Neuron (in vitro differentiated cells): ENCODE data around the gene EZR.

Source experiments
- H2AFZ ChIP-seq: one replicate; pipeline ENCODE4 v1.6.1; 2013; ENCODE audit warnings: low read depth, mild to moderate bottlenecking, inconsistent platforms, low read length, moderate library complexity
- H3K27me3 ChIP-seq: one replicate; pipeline ENCODE4 v1.6.1; 2013; ENCODE audit warnings: low read length; ENCODE audit not compliant: insufficient read depth
- H3K36me3 ChIP-seq: one replicate; pipeline ENCODE4 v1.6.1; 2013; ENCODE audit warnings: low read length; ENCODE audit not compliant: insufficient read depth
- H3K4me1 ChIP-seq: one replicate; pipeline ENCODE4 v1.6.1; 2013; ENCODE audit warnings: low read length; ENCODE audit not compliant: insufficient read depth
- H3K4me3 ChIP-seq: 2 replicates; pipeline ENCODE4 v1.5.1; 2013; ENCODE audit warnings: mild to moderate bottlenecking, low read length, moderate library complexity
- H3K9me3 ChIP-seq: one replicate; pipeline ENCODE4 v1.6.1; 2013; ENCODE audit warnings: low read length

EZR gene

GRCh38 chr6:158780246-158780884, 38.8 kb downstream of the EZR start:
- no peak overlapping the region for H3K4me3 ChIP-seq
- H3K9me3 ChIP-seq: no peaks in the 10 kb centered on the region
- peaks cover 51% of the 10 kb centered on the region for H3K36me3 ChIP-seq
- H2AFZ ChIP-seq: no peak overlapping the region
- no peaks in the 10 kb centered on the region for H3K4me1 ChIP-seq
- H3K27me3 ChIP-seq: no peaks in the 10 kb centered on the region

GRCh38 chr6:158778005-158778527, 41.1 kb downstream of the EZR start:
- H3K4me3 ChIP-seq: no peak overlapping the region
- peaks cover 41% of the 10 kb centered on the region for H3K36me3 ChIP-seq
- H3K4me1 ChIP-seq: no peaks in the 10 kb centered on the region
- no peak overlapping the region for H2AFZ ChIP-seq
- H3K9me3 ChIP-seq: no peaks in the 10 kb centered on the region
- no peaks in the 10 kb centered on the region for H3K27me3 ChIP-seq

- no peaks in the 10 kb centered on the region for H3K4me1 ChIP-seq
- no peaks in the 10 kb centered on the region for H3K27me3 ChIP-seq
- no peaks in the 10 kb centered on the region for H3K9me3 ChIP-seq
- H3K36me3 ChIP-seq: peaks cover 37% of the 10 kb centered on the region
- no peak overlapping the region for H3K4me3 ChIP-seq
- no peak overlapping the region for H2AFZ ChIP-seq
Measured at GRCh38 chr6:158777510-158777909, 41.7 kb downstream of the EZR start.

- no peaks in the 10 kb centered on the region for H3K27me3 ChIP-seq
- peaks cover 37% of the 10 kb centered on the region for H3K36me3 ChIP-seq
- no peak overlapping the region for H2AFZ ChIP-seq
- H3K4me1 ChIP-seq: no peaks in the 10 kb centered on the region
- no peaks in the 10 kb centered on the region for H3K9me3 ChIP-seq
- no peak overlapping the region for H3K4me3 ChIP-seq
Measured at GRCh38 chr6:158776737-158777136, 42.4 kb downstream of the EZR start.

GRCh38 chr6:158775832-158776231, 43.3 kb downstream of the EZR start:
- H3K4me1 ChIP-seq: no peaks in the 10 kb centered on the region
- H3K27me3 ChIP-seq: no peaks in the 10 kb centered on the region
- H3K9me3 ChIP-seq: peaks cover 1% of the 10 kb centered on the region
- no peak overlapping the region for H3K4me3 ChIP-seq
- no peak overlapping the region for H2AFZ ChIP-seq
- peaks cover 46% of the 10 kb centered on the region for H3K36me3 ChIP-seq

- H2AFZ ChIP-seq: no peak overlapping the region
- no peaks in the 10 kb centered on the region for H3K27me3 ChIP-seq
- H3K9me3 ChIP-seq: peaks cover 1% of the 10 kb centered on the region
- H3K36me3 ChIP-seq: peaks cover 56% of the 10 kb centered on the region
- H3K4me1 ChIP-seq: no peaks in the 10 kb centered on the region
- H3K4me3 ChIP-seq: no peak overlapping the region
Measured at GRCh38 chr6:158774717-158775449, 44.3 kb downstream of the EZR start.

- peaks cover 1% of the 10 kb centered on the region for H3K9me3 ChIP-seq
- no peak overlapping the region for H3K4me3 ChIP-seq
- no peaks in the 10 kb centered on the region for H3K27me3 ChIP-seq
- H3K36me3 ChIP-seq: peaks cover 64% of the 10 kb centered on the region
- H3K4me1 ChIP-seq: no peaks in the 10 kb centered on the region
- H2AFZ ChIP-seq: no peak overlapping the region
Measured at GRCh38 chr6:158773581-158774449, 45.4 kb downstream of the EZR start.

- Histone ChIP-seq H3K36me3 (peaks cover 71% of the 10 kb centered on the region), H2AFZ (no peak overlapping the region), H3K4me1 (no peaks in the 10 kb centered on the region), H3K4me3 (no peak overlapping the region), H3K9me3 (peaks cover 1% of the 10 kb centered on the region), H3K27me3 (no peaks in the 10 kb centered on the region)
Measured at GRCh38 chr6:158772851-158773371, 46.3 kb downstream of the EZR start.

- H3K4me3 ChIP-seq: no peak overlapping the region
- peaks cover 78% of the 10 kb centered on the region for H3K36me3 ChIP-seq
- no peaks in the 10 kb centered on the region for H3K4me1 ChIP-seq
- no peak overlapping the region for H2AFZ ChIP-seq
- peaks cover 1% of the 10 kb centered on the region for H3K9me3 ChIP-seq
- H3K27me3 ChIP-seq: no peaks in the 10 kb centered on the region
Measured at GRCh38 chr6:158772172-158772571, 47.0 kb downstream of the EZR start.

GRCh38 chr6:158771399-158772152, 47.6 kb downstream of the EZR start:
- Histone ChIP-seq H3K36me3 (peaks cover 82% of the 10 kb centered on the region), H3K9me3 (peaks cover 1% of the 10 kb centered on the region), H3K4me3 (no peak overlapping the region), H2AFZ (no peak overlapping the region), H3K4me1 (no peaks in the 10 kb centered on the region), H3K27me3 (no peaks in the 10 kb centered on the region)

- Histone ChIP-seq H3K27me3 (no peaks in the 10 kb centered on the region), H3K4me3 (no peak overlapping the region), H3K9me3 (peaks cover 1% of the 10 kb centered on the region), H2AFZ (no peak overlapping the region), H3K36me3 (peaks cover 82% of the 10 kb centered on the region), H3K4me1 (no peaks in the 10 kb centered on the region)
Measured at GRCh38 chr6:158770533-158771330, 48.4 kb downstream of the EZR start.
